Panc1 (cell line): ENCODE results near the gene NPLOC4. TPM values are rescaled to one million over a fixed set of nuclear protein-coding genes. Genes with fewer than 3 reads are reported as not detected.

Experiments
- ATAC-seq: fragments of 200-7000 bp; cut with Tn5 transposase; 2 replicates; pipeline ENCODE4 v1.9.1; 2020; ENCODE audit warnings: mild to moderate bottlenecking, moderate library complexity
- BruUV-seq: library from RNA; stranded (reverse); fragments of 400-500 nt; replicated peaks from 2 replicates; lab custom pipeline; 2021; lab: Mats Ljungman, UMichigan
- CTCF ChIA-PET: fragments of 300-600 bp; sonication (Branson Sonifier 250); formaldehyde crosslinking; loops from one replicate; lab custom pipeline; 2022; ENCODE audit warnings: antibody characterized with exemption; lab: Charles Lee
- POLR2A ChIA-PET: fragments of 300-600 bp; sonication (Branson Sonifier 250); formaldehyde crosslinking; loops from one replicate; lab custom pipeline; 2022; ENCODE audit warnings: antibody characterized with exemption; lab: Charles Lee
- DNase-seq: peaks from one replicate; pipeline ENCODE4 v3.0.0-alpha.2; 2010; ENCODE audit warnings: low read depth, low spot score
- H3K27ac ChIP-seq: 2 replicates; pipeline ENCODE4 v1.5.1; 2011; ENCODE audit warnings: mild to moderate bottlenecking, low read length, inconsistent platforms
- H3K27me3 ChIP-seq: fragments of 200-500 bp; sonication (Bioruptor generic); 2 replicates; pipeline ENCODE4 v1.6.0; 2014; ENCODE audit warnings: low read length, inconsistent platforms; ENCODE audit not compliant: control insufficient read depth, insufficient read depth
- H3K36me3 ChIP-seq: fragments of 200-500 bp; sonication (Bioruptor generic); 2 replicates; pipeline ENCODE4 v1.5.1; 2014; ENCODE audit warnings: inconsistent platforms, mild to moderate bottlenecking, low read length, moderate library complexity; ENCODE audit not compliant: control insufficient read depth, insufficient read depth
- H3K4me1 ChIP-seq: 2 replicates; pipeline ENCODE4 v1.5.1; 2011; ENCODE audit warnings: inconsistent platforms, mild to moderate bottlenecking, low read length, moderate library complexity; ENCODE audit not compliant: control insufficient read depth, insufficient read depth
- H3K4me3 ChIP-seq, 2 experiments: 2 replicates each; pipeline ENCODE4 v1.5.1; 2011 to 2012; ENCODE audit warnings: low read depth in 2 of 2, low read length in 2 of 2, mild to moderate bottlenecking in 2 of 2, inconsistent platforms in 1 of 2, moderate library complexity in 1 of 2
- H3K9me3 ChIP-seq: fragments of 200-500 bp; sonication (Bioruptor generic); 2 replicates; pipeline ENCODE4 v1.5.1; 2014; ENCODE audit warnings: low read depth, mild to moderate bottlenecking, inconsistent platforms, low read length, moderate library complexity; ENCODE audit not compliant: control insufficient read depth, insufficient read depth
- POLR2AphosphoS5 ChIP-seq: IDR thresholded peaks from 2 replicates; pipeline ENCODE4 v1.6.1; 2012; ENCODE audit warnings: mild to moderate bottlenecking, low read depth, low read length, moderate library complexity
- SIN3A ChIP-seq: IDR thresholded peaks from 2 replicates; pipeline ENCODE4 v1.6.1; 2012; ENCODE audit warnings: low read depth, mild to moderate bottlenecking, low read length, moderate library complexity, borderline replicate concordance; ENCODE audit not compliant: insufficient read depth
- TCF7L2 ChIP-seq: IDR thresholded peaks from 2 replicates; pipeline ENCODE4 v1.6.1; 2011; ENCODE audit warnings: mild to moderate bottlenecking, low read depth, low read length, inconsistent platforms
- in situ Hi-C: cut with HindIII; loops from 2 replicates; pipeline ENCODE4 v1.10.0; 2016; ENCODE audit warnings: low sequenced_read_pairs, low pct_unique_long_range_greater_than_20kb
- intact Hi-C: fragments of 100-400 bp; cut with micrococcal nuclease; formaldehyde crosslinking; loops from one replicate; pipeline ENCODE4 v1.10.0; 2022; ENCODE audit not compliant: unreplicated experiment
- total RNA-seq: library from RNA; stranded (reverse); gene quantifications from one replicate; pipeline ENCODE4 v1.2.1, GENCODE V29; 2021; ENCODE audit not compliant: unreplicated experiment
- TF ChIP-seq, protein P1 (sequence below), 2 experiments: IDR thresholded peaks; 2 replicates each; pipeline ENCODE4 v1.6.1; 2011 to 2012; ENCODE audit warnings: low read depth in 2 of 2, control low read depth in 1 of 2, low read length in 1 of 2, mild to moderate bottlenecking in 1 of 2, moderate library complexity in 1 of 2; ENCODE audit not compliant: insufficient read depth in 1 of 2
- TF ChIP-seq, protein P2 (sequence below): fragments of 450-650 bp; IDR thresholded peaks from 2 replicates; pipeline ENCODE4 v1.5.1; 2017; ENCODE audit warnings: mild to moderate bottlenecking

The NPLOC4 gene
- total RNA-seq, 1 experiment from 2014 or later, result 246 TPM

DNA sequence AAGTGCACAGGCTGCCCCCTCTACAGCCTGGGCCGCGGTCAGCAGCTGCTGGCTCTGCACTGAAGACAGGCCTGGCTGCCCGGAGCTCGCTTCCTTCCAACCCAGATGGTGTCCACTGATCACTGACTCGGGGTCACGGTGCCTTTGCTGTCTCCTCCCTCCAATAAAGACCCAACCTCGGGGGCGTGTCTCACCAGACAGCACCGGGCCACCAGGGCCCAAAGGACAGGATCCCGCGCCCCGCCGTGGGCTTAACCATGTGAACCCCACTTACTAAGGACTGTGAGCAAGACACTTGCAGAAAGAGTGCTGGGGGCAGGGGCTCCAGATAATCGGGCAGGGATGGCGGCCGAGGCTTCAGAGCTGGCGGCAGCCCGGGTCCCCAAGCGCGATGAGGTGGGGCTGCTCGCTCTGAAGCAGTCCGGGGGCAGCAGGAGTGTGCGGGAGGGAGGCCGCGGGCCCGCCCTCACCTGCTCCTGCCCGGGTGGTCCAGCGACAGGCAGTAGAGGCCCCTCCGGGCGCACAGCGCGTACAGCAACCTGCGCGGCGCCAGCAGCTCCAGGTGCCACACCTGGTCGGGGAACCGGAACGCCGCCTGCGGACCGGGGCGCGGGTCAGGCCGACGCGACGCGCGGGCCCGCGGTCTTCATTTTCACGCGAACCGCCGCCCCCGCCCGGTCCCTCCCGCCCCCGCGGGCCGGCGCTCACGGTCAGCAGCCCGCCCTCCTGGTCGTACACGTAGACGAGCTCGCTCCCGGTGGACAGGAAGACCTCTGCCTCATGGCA is 85.3 kb downstream of the NPLOC4 start:
- Histone ChIP-seq H3K9me3 (no peaks in the 10 kb centered on the region), H3K4me1 (peaks cover 54% of the 10 kb centered on the region), H3K27ac (peak overlapping the region; percentile 100), H3K36me3 (peaks cover 5% of the 10 kb centered on the region), H3K27me3 (no peaks in the 10 kb centered on the region), H3K4me3 (peak overlapping the region; percentile 84 to 91)
- intact Hi-C loops (loop anchor here (2.0 kb wide), 1 partner anchor 15 kb away; no protein-coding TSS in a partner anchor), in situ Hi-C loops (no loop called here)
- ATAC-seq (peak; percentile 1), DNase-seq (no peak)
- BruUV-seq, result no TSS peak
- CTCF ChIA-PET, result no interaction called here
- POLR2A ChIA-PET, result interaction anchor here (1.1 kb wide), 1 partner anchor 8 kb away, joined by 3 read pairs; no protein-coding TSS in a partner anchor
- TF ChIP-seq, protein P1, sequence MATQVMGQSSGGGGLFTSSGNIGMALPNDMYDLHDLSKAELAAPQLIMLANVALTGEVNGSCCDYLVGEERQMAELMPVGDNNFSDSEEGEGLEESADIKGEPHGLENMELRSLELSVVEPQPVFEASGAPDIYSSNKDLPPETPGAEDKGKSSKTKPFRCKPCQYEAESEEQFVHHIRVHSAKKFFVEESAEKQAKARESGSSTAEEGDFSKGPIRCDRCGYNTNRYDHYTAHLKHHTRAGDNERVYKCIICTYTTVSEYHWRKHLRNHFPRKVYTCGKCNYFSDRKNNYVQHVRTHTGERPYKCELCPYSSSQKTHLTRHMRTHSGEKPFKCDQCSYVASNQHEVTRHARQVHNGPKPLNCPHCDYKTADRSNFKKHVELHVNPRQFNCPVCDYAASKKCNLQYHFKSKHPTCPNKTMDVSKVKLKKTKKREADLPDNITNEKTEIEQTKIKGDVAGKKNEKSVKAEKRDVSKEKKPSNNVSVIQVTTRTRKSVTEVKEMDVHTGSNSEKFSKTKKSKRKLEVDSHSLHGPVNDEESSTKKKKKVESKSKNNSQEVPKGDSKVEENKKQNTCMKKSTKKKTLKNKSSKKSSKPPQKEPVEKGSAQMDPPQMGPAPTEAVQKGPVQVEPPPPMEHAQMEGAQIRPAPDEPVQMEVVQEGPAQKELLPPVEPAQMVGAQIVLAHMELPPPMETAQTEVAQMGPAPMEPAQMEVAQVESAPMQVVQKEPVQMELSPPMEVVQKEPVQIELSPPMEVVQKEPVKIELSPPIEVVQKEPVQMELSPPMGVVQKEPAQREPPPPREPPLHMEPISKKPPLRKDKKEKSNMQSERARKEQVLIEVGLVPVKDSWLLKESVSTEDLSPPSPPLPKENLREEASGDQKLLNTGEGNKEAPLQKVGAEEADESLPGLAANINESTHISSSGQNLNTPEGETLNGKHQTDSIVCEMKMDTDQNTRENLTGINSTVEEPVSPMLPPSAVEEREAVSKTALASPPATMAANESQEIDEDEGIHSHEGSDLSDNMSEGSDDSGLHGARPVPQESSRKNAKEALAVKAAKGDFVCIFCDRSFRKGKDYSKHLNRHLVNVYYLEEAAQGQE (IDR thresholded peaks at IDR 0.05; ENCODE audit: insufficient read depth in 1 of 2, low read depth in 2 of 2, low read length in 1 of 2), result no peak
- TF ChIP-seq SIN3A, result peak; percentile 24; the same call in 1 of the 2 replicates
- TF ChIP-seq, protein P2, sequence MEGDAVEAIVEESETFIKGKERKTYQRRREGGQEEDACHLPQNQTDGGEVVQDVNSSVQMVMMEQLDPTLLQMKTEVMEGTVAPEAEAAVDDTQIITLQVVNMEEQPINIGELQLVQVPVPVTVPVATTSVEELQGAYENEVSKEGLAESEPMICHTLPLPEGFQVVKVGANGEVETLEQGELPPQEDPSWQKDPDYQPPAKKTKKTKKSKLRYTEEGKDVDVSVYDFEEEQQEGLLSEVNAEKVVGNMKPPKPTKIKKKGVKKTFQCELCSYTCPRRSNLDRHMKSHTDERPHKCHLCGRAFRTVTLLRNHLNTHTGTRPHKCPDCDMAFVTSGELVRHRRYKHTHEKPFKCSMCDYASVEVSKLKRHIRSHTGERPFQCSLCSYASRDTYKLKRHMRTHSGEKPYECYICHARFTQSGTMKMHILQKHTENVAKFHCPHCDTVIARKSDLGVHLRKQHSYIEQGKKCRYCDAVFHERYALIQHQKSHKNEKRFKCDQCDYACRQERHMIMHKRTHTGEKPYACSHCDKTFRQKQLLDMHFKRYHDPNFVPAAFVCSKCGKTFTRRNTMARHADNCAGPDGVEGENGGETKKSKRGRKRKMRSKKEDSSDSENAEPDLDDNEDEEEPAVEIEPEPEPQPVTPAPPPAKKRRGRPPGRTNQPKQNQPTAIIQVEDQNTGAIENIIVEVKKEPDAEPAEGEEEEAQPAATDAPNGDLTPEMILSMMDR, result no peak
- TF ChIP-seq POLR2AphosphoS5, result no peak
- TF ChIP-seq TCF7L2, result no peak

DNA sequence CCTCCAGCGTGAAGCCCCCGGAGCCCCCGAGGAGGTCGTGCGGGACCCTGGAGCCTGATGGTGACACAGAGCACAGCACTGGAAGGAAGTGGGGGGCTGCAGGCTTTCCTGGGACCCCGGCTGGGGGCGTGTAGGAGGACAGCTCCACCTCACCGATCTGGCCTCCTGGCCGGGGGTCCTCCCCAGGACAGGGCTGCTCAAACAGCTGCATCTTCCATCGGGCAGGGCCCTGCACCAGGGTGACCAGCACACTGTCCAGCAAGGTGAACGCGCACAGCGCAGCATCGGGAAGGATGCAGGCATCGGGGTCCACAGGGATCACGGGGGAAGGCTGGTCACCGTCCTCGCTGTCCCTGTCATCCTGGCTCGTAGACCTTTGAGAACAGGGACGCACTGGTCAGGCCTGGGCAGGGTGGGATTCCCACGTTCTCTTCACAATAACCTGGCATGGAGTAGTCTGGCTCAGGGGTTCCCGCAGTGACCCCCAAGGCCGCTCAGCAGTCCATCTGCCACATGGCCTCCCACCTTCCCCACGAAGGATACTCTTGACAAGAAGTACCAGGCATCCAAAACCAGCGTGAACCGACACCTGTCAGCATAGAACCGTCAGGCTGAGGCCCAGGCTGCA is 86.0 kb downstream of the NPLOC4 start:
- Histone ChIP-seq H3K36me3 (peaks cover 11% of the 10 kb centered on the region), H3K27me3 (no peaks in the 10 kb centered on the region), H3K9me3 (no peaks in the 10 kb centered on the region), H3K4me1 (peaks cover 52% of the 10 kb centered on the region), H3K27ac (peak overlapping the region; percentile 100), H3K4me3 (peak overlapping the region; percentile 84 to 91)
- POLR2A ChIA-PET, result interaction anchor here (0.6 kb wide), 1 partner anchor 8 kb away, joined by 6 read pairs; no protein-coding TSS in a partner anchor
- BruUV-seq, result TSS peak; percentile 42
- ATAC-seq (no peak), DNase-seq (no peak)
- TF ChIP-seq, protein P2, result no peak
- no peak; the same call in 1 of the 2 replicates for TF ChIP-seq POLR2AphosphoS5
- no peak for TF ChIP-seq TCF7L2
- TF ChIP-seq, protein P1 (IDR thresholded peaks at IDR 0.05; ENCODE audit: insufficient read depth in 1 of 2, low read depth in 2 of 2, low read length in 1 of 2), result no peak
- TF ChIP-seq SIN3A, result no peak
- in situ Hi-C loops, result no loop called here
- CTCF ChIA-PET, result no interaction called here
- intact Hi-C loops, result no loop called here
